UCSD-AML1 (cell line): ENCODE results near the gene BMPR2.
A peak's percentile ranks its signal among the peaks of the same experiment; 100 is the strongest.
"Not testable (repeated sequence)": the region's sequence is repeated elsewhere in the genome, so short reads cannot be mapped to it uniquely, and the experiment has no call there.

ENCODE experiments used
- DNase-seq: peaks from one replicate; lab custom pipeline; 2025; ENCODE audit not compliant: unreplicated experiment; lab: John Stamatoyannopoulos, UW

BMPR2 gene

GRCh38 chr2:202375609-202376408 is at the start of gene BMPR2:
BMPR2 (plus strand) TSS chr2:202376327; CDS start chr2:202377475, 1,148 bp downstream.
- DNase-seq, result peak; percentile 90

- no peak for DNase-seq
Observed at GRCh38 chr2:202327858-202328257, 48.3 kb upstream of the BMPR2 start.

GRCh38 chr2:202335791-202336467 is 40.2 kb upstream of the BMPR2 start:
- no peak for DNase-seq

- DNase-seq, result no peak
Observed at GRCh38 chr2:202337151-202337550, 39.0 kb upstream of the BMPR2 start.

GRCh38 chr2:202337706-202338346 is 38.3 kb upstream of the BMPR2 start:
- no peak for DNase-seq

DNA sequence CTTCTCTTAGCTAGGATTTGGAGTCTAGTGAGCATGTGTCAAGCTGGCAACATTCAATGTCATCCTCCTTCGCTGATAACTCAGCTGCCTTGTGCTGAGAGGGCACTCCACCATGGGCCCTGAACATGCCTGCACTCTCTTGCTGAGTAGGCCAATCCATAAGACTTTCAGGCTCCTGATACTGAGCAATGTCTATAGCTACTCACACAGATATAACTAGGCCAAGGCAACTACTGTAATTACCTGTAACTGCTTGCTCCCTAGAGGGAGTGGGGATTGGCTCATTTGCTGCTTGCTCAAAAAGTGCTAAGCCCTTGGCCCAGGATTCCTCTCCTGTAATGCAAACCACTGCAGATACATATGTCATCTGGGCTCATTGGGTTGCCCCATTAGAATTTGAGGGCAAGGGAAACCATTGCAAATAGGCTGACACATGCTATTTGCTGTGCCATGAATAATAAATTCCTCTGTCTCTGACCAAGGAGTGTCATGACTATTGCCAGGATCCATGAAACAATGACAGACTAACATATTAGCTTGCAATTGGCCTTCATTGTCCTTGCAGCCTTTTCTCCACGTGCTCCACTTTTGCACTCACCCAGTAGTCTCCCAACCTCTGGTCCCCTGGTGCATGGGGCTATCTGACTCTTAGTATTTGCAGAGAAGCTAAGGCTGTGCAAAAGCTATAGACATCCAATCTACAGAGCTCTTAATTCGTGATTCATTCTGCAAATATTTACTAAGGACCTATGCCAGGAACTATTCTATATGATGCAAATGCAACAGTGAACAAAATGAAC is 36.9 kb upstream of the BMPR2 start:
- DNase-seq, result no peak

GRCh38 chr2:202344178-202344577 is 31.9 kb upstream of the BMPR2 start:
- DNase-seq, result no peak

GRCh38 chr2:202346180-202346579 is 29.9 kb upstream of the BMPR2 start:
- DNase-seq, result no peak

DNA sequence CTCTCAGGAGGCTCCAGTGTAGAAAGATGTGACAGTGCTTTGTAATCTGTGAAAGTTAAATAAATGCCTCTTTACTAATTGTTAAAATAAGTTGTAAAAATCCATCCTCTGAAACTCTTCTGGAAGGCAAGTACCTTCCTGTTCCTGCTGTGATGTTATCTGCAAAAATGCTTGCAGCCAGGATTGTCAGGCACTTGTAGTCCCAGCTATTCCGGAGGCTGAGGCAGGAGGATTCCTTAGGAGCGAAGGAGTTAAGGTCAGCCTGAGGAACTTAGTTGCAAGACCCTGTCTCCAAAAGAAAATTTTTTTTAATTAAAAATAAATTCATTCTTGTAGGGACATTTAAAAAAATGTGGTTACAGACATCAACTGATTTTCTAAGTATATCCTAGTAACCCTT is 22.7 kb upstream of the BMPR2 start:
- DNase-seq, result no peak

- no peak for DNase-seq
Observed at GRCh38 chr2:202355993-202356505, 20.1 kb upstream of the BMPR2 start.

GRCh38 chr2:202358924-202359323 is 17.2 kb upstream of the BMPR2 start:
- not testable (repeated sequence) for DNase-seq

DNA sequence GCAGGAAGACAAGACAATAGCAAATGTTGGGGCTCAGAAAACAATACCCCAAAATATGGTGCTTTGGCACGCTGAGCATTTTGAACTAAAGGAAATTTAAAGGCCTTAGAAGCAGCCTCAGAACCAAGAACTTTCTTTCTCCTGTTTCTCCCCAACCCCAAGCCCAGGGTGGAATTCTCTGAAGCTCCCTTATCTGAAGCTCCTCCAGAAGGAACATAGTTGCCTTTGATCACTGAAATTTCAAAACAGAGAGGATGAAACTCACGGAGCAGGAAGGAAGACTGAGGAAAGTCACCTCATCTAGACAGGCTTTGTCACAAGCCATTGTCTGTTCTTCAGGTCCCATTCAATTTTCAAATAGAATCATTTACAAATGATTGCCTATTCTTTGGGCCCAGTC is 15.5 kb upstream of the BMPR2 start:
- no peak for DNase-seq

DNA sequence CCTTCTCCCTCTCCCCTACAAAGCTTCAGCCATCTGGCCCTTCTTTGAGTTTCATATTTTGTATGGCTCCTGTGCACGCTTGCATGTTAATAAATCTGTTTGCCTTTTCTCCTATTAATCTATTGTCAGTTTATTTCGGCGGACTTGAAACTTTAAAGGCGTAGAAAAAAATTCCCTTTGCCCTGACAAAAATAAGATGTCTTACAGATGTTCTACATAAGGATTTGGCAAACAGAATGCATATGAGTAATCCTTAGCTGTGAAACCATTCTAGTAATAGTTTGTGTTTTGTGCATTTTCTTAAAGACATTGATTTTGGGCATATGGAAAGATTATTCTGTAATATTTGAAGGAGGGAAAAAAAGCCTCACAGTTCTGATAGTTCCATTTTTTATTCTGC is 15.0 kb upstream of the BMPR2 start:
- DNase-seq, result no peak

GRCh38 chr2:202373490-202373889 is 2.6 kb upstream of the BMPR2 start:
- no peak for DNase-seq

GRCh38 chr2:202374383-202374782 is 1.7 kb upstream of the BMPR2 start:
- DNase-seq, result not testable (repeated sequence)

DNA sequence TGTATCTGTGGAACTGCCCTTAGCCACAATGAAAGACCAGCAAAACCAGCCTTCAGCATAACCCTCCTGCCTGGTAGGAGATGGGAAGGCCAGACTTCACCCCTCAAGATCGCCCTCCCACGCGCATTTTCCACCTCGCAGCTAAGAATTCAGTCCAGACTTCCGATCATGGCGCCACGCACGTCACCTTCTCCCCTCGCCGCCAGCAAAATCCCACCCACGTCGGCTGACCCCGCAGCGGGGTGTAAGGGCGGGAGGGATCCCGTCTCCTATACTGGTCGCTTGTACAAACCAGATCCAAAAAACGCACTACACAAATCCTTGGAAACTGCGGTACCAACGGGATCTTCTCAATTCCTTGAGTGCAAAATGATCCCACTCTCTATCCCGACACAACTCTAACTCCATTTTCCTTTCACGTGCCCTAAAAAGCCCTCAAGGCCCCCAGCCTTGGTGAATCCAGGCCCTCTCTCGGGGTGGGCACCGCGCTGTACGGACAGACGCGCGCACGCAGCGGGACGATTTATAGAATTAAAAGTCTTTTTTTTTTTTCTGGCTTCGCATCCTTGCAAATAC is 1.0 kb upstream of the BMPR2 start:
- DNase-seq, result peak; percentile 28

DNA sequence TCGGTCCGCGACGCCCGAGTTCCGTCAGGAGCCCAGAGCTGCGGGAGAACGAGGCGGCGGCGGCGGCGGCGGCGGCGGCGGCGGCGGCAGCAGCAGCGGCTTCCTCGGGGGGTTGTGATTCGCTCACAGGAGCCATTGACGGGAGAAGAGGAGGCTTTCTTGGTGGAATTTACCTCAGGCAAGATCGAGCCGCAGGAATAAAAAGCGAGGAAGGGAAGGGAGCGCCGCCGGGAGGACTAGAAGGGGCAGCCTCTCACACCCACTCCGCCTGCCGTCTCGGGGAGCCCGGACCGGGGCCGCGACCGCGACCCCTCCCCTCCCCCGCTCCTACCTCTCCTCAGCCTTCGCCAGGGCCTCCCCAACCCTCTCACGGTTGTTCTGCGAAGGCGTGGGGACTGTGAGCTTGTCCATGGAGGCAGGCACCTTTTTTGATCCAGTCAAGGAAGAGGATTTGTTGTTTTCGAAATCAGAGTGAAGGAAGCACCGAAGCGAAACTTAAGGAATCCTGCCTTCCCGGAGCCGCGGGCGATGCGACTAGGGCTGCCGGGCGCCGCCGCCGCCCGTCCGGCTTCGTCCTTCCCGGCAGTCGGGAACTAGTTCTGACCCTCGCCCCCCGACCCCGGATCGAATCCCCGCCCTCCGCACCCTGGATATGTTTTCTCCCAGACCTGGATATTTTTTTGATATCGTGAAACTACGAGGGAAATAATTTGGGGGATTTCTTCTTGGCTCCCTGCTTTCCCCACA is 506 bp downstream of the BMPR2 start:
- peak; percentile 67 for DNase-seq

DNA sequence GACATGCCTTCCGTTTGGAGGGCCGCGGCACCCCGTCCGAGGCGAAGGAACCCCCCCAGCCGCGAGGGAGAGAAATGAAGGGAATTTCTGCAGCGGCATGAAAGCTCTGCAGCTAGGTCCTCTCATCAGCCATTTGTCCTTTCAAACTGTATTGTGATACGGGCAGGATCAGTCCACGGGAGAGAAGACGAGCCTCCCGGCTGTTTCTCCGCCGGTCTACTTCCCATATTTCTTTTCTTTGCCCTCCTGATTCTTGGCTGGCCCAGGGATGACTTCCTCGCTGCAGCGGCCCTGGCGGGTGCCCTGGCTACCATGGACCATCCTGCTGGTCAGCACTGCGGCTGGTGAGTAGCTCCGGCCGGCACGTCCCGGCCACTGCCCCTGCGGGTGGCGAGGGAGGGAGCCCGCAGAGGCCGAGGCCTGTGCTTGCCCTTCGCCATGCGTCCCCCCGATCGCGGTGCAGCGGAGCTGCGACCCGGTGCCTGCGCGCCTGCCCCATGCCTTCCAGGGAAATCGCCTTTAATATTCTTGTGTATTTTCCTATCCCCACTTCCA is 1.2 kb downstream of the BMPR2 start:
- peak; percentile 48 for DNase-seq

DNA sequence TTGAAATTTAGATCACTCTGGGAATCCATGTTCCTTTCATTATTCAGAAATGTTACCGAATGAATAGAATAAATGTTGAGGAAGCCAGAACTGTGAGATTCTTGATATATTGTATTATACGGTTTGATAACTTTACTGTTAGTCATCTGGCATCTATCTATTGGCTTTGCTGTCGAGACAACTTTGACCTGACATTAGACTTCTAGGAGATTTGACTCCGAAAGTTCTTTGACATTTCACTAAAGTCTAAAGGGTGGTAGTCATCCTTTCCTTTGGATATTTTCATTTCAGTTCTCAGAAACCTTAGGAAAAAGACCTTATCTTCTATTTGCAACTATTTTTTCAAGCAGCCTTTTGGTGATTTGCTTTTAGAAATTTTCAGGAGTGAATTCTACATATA is 1.9 kb downstream of the BMPR2 start:
- DNase-seq, result no peak
